Measurements from ENCODE around the gene CRK.
"Not testable (repeated sequence)": the region's sequence is repeated elsewhere in the genome, so short reads cannot be mapped to it uniquely, and the experiment has no call there.

- TF ChIP-seq CTCF (IDR thresholded peaks at IDR 0.05); POLR2A (IDR thresholded peaks at IDR 0.05; ENCODE audit: low read depth); POLR2AphosphoS5 (IDR thresholded peaks at IDR 0.05): not testable (repeated sequence)
Measured at GRCh38 chr17:1450261-1450660, 5.8 kb downstream of the CRK start.
